B cell (primary cell): ENCODE results near the gene NPW.

Experiments used
- CTCF ChIP-seq: fragments of 200-600 bp; IDR thresholded peaks from one replicate; pipeline ENCODE4 v1.8.0; 2022; ENCODE audit warnings: antibody characterized with exemption, mild to moderate bottlenecking
- EZH2 ChIP-seq: IDR thresholded peaks from 2 replicates; pipeline ENCODE4 v1.6.1; 2012; ENCODE audit warnings: borderline replicate concordance, low read depth, mild to moderate bottlenecking, moderate library complexity, low read length; ENCODE audit not compliant: insufficient read depth, poor library complexity, severe bottlenecking

GRCh38 chr16:1991135-1991551 lies 28.4 kb upstream of the NPW start:
- TF ChIP-seq CTCF: no peak
- TF ChIP-seq EZH2: no peak
